ENCODE data around the gene SLC24A1.

Gene SLC24A1

DNA sequence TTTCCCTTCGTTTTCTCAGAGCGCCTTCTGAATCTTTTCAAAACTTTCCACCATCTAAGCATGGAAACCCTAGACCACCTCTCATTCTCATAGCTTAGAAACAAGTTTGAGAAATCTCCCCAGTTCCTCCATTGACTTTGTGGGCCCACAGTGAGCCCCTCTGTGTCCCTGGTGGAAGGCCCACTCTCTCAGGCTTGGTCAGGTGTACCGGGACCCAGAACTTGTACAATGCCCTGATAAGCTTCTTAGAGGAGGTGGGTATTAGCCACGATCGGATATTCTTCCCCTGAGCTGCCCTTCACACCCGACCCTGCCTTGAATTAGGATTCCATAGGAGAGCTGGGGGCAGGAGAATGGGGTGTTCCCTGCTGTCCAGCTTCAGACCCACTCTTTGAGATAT lies at the start of gene SLC24A1:
TSS of gene SLC24A1 (plus strand) at position 301 of the 400 bp plus-strand sequence. CDS start 2,143 bp downstream, outside the sequence.
- DNase-seq (ENCODE audit: low read depth): no peak
- TF ChIP-seq, protein P1, sequence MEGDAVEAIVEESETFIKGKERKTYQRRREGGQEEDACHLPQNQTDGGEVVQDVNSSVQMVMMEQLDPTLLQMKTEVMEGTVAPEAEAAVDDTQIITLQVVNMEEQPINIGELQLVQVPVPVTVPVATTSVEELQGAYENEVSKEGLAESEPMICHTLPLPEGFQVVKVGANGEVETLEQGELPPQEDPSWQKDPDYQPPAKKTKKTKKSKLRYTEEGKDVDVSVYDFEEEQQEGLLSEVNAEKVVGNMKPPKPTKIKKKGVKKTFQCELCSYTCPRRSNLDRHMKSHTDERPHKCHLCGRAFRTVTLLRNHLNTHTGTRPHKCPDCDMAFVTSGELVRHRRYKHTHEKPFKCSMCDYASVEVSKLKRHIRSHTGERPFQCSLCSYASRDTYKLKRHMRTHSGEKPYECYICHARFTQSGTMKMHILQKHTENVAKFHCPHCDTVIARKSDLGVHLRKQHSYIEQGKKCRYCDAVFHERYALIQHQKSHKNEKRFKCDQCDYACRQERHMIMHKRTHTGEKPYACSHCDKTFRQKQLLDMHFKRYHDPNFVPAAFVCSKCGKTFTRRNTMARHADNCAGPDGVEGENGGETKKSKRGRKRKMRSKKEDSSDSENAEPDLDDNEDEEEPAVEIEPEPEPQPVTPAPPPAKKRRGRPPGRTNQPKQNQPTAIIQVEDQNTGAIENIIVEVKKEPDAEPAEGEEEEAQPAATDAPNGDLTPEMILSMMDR (conservative IDR thresholded peaks at IDR 0.05; ENCODE audit: low read depth, low read length): no peak
- H3K4me3 ChIP-seq (ENCODE audit: low read depth, low read length): no peak within 1 kb of the TSS

GRCh38 chr15:65571971-65572370 lies 49.8 kb upstream of the SLC24A1 start:
- DNase-seq (ENCODE audit: low read depth): no peak
- TF ChIP-seq, protein P1 (conservative IDR thresholded peaks at IDR 0.05; ENCODE audit: low read depth, low read length): no peak
- no peak overlapping the region for H3K4me3 ChIP-seq (ENCODE audit: low read depth, low read length)

DNA sequence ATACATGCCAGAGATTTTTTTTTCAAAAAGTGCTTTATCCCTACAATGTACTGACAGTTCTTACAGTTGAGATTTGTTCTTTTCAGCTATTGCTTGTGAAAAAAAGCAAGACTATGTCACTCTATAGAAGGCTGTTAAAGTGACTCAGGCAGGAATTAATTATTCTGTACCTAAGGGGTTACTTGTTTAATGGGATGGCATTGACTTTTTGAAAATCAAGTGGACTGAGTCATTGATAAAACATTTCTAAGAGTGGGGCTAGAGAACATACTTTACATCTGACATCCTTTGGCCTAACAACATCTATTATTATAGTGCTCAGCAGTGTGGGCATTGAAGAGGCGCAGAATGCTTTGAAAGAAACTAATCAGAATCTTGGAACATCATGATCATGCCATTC lies 45.1 kb upstream of the SLC24A1 start:
- H3K4me3 ChIP-seq (ENCODE audit: low read depth, low read length): no peak overlapping the region
- peak; percentile 52 for DNase-seq (ENCODE audit: low read depth)
- TF ChIP-seq, protein P1 (conservative IDR thresholded peaks at IDR 0.05; ENCODE audit: low read depth, low read length): no peak

DNA sequence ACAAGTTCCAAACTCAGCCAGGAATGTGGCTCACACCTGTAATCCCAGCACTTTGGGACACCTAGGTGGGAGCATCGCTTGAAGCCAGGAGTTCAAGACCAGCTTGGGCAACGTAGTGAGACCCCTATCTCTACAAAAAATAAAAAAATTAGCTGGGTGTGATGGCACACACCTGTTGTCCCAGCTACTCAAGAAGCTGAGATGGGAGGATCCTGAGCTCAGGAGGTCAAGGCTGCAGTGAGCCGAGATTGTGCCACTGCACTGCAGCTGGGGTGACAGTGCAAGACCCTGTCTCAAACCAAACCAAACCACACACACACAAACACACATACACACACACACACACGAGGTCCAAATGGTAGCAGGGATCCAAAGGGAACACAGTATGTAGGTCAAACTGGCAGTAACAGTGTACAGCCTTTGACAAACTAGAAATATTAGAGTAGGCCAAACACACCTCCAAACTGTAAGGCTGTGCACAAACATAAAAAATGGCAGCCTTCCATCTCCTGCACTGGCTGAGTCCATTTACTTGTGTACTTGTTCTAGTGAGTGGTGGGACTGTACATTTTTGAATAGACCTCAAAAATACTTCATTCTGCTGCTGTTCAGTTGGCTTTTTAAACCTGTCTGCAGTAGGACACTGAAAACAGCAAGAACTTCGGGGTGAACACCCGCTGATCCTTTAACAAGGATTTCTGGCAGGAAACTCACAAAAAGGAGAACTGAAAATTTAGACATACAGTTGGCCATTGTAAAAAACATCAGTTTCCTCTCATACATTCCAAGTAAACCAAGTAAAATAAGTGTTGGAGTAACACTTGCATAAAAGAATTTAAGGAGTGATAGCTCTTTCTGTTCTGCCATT lies 44.4 kb upstream of the SLC24A1 start:
- TF ChIP-seq, protein P1 (conservative IDR thresholded peaks at IDR 0.05; ENCODE audit: low read depth, low read length): no peak
- no peak for DNase-seq (ENCODE audit: low read depth)
- H3K4me3 ChIP-seq (ENCODE audit: low read depth, low read length): no peak overlapping the region

DNA sequence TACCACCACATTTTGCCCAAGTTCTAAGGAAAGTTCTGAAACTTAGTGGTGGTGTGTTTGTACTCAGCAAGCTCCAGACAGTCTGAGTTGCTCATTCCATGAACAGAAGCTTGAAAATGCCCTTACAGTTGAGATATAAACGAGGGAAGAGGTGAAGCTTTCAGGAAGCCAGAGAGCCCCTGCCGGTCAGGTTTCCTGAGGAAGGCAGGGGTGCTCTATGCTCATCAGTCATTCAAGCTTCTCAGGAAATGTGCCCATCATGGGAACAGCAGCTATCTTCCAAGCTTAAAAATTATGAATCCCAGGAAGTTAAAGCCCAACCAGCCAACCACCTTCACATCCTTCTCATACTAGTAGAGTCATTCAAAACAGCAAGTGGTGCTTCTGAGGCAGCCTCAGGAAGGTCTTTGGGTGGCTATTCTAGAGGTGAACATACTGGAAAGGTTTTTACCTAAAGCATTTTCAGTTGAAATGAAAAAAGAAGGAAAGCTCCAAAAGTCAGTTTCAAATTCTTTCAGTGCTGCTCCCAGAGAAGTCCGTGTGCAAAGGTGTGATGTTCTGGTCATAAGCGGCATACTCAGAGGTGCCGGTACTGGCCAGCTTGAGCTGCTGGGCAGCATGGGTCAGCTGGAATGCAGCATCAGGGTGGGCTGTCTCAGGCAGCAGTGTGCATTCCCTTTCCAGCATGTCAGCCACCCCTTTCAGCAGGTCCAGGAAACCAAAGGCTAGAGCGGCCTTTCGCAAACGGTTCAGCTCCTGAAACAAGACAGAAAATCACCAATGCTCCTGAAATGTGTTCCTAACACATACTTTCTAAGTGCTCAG lies 42.6 kb upstream of the SLC24A1 start:
- TF ChIP-seq, protein P1 (conservative IDR thresholded peaks at IDR 0.05; ENCODE audit: low read depth, low read length): no peak
- H3K4me3 ChIP-seq (ENCODE audit: low read depth, low read length): no peak overlapping the region
- peak; percentile 21 for DNase-seq (ENCODE audit: low read depth)

DNA sequence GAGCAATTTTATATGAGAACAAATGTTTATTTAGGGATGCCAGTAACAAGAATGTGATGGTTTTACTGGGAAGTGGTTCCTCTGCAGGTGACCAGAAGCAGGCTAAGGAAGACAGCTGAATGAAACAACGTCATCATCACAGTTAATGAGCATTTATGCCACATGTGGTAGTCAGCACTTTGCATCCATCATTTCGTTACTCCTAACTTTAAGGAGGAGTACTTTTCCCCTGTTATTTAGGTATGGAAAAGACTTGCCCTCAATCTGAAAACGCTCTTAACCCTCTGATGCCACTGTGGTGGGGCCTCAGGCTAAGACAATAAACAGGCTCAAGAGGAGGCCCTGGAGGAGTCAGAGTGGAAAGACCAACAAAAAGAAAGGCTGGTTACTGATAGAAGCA lies 42.0 kb upstream of the SLC24A1 start:
- DNase-seq (ENCODE audit: low read depth): no peak
- TF ChIP-seq, protein P1 (conservative IDR thresholded peaks at IDR 0.05; ENCODE audit: low read depth, low read length): no peak
- H3K4me3 ChIP-seq (ENCODE audit: low read depth, low read length): no peak overlapping the region
